ENCODE measurements around the gene KCTD17. TPM values are rescaled to one million over a fixed set of nuclear protein-coding genes. Genes with fewer than 3 reads are reported as not detected.

The KCTD17 gene
- total RNA-seq, 1 donor from 2014 or later: 39.6 TPM

DNA sequence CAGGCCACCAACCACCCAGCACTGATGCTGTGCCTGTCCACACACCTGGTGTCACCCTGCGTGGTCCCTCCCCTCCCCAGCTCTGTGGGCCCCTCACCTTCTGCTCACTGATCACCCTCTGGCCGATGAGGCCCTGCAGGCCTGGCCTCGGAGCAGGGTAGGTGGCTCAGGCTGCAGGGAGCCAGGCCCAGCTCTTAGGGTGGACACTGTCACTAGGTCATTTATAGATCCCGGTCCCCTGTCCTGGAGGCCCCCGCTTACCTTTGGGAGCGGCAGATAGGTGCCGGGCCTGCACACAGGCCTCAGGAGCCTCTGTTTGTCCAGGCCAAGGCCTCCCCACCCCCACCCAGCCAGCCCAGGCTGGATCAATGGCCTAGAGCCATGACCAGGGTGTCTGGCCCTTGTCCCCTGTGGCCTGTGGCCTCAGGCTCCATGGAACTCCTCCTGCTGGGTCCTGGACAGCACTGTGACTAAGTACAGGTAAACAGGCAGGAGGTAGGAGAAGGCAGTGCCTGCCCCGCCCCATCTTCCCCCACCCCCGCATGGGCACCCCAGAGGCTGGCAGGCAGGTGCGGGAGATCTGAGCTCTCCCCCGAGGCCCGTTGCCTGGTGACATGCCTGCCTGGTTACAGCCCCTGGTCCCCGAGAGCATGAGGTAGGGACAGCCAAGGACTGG lies 57.8 kb downstream of the KCTD17 start, which contains the start of gene TMPRSS6:
Gene TMPRSS6 (minus strand): TSS at position 472 of the 676 bp plus-strand sequence. CDS start 6,296 bp downstream, outside the sequence.
- Mint-ChIP-seq H3K36me3 (ENCODE audit: unreplicated experiment) (no peaks in the 10 kb centered on the region), H3K4me1 (ENCODE audit: unreplicated experiment) (no peaks in the 10 kb centered on the region)
- TF ChIP-seq, protein P1, sequence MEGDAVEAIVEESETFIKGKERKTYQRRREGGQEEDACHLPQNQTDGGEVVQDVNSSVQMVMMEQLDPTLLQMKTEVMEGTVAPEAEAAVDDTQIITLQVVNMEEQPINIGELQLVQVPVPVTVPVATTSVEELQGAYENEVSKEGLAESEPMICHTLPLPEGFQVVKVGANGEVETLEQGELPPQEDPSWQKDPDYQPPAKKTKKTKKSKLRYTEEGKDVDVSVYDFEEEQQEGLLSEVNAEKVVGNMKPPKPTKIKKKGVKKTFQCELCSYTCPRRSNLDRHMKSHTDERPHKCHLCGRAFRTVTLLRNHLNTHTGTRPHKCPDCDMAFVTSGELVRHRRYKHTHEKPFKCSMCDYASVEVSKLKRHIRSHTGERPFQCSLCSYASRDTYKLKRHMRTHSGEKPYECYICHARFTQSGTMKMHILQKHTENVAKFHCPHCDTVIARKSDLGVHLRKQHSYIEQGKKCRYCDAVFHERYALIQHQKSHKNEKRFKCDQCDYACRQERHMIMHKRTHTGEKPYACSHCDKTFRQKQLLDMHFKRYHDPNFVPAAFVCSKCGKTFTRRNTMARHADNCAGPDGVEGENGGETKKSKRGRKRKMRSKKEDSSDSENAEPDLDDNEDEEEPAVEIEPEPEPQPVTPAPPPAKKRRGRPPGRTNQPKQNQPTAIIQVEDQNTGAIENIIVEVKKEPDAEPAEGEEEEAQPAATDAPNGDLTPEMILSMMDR (IDR thresholded peaks at IDR 0.05): no peak

DNA sequence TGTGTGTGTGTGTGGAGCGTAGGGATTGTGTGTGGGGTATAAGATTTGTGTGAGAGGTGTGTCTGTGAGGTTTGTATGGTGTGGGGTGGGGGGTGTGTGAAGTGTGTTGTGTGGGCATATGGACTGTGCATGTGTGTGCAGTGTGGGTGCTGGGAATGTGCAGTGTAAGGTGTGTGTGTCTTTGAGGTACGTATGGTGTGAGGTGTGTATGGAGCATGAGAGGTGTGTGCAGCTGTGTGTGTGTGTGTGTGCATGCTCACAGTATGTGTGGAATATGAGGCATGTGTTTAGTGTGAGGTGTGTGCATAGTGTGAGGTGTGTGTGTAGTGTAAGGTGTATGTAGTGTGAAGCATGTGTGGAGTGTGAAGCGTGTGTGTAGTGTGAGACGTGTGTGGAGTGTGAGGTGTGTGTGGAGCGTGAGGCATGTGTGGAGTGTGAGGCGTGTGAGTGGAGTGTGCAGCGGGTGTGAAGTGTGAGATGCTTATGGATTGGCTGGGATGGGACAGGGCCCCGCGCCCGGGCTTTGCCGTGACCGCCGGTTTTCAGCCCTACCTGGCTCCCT lies 59.7 kb downstream of the KCTD17 start:
- Mint-ChIP-seq H3K9me3 (ENCODE audit: unreplicated experiment) (no peaks in the 10 kb centered on the region), H3K27ac (ENCODE audit: unreplicated experiment) (no peak overlapping the region), H3K36me3 (ENCODE audit: unreplicated experiment) (no peaks in the 10 kb centered on the region), H3K4me1 (ENCODE audit: unreplicated experiment) (no peaks in the 10 kb centered on the region), H3K27me3 (ENCODE audit: unreplicated experiment) (peaks cover 24% of the 10 kb centered on the region), H3K4me3 (ENCODE audit: unreplicated experiment) (no peak overlapping the region)
- no peak for DNase-seq (ENCODE audit: extremely low spot score, unreplicated experiment)
- TF ChIP-seq, protein P1 (IDR thresholded peaks at IDR 0.05): no peak

More for the DNA sequence above, 57.8 kb downstream of the KCTD17 start, which contains the start of gene TMPRSS6:
- Mint-ChIP-seq H3K4me3 (ENCODE audit: unreplicated experiment) (no peak within 1 kb of the TSS), H3K27me3 (ENCODE audit: unreplicated experiment) (peaks cover 11% of the 10 kb centered on the region), H3K27ac (ENCODE audit: unreplicated experiment) (no peak within 1 kb of the TSS), H3K9me3 (ENCODE audit: unreplicated experiment) (no peaks in the 10 kb centered on the region)
- no peak for DNase-seq (ENCODE audit: extremely low spot score, unreplicated experiment)

DNA sequence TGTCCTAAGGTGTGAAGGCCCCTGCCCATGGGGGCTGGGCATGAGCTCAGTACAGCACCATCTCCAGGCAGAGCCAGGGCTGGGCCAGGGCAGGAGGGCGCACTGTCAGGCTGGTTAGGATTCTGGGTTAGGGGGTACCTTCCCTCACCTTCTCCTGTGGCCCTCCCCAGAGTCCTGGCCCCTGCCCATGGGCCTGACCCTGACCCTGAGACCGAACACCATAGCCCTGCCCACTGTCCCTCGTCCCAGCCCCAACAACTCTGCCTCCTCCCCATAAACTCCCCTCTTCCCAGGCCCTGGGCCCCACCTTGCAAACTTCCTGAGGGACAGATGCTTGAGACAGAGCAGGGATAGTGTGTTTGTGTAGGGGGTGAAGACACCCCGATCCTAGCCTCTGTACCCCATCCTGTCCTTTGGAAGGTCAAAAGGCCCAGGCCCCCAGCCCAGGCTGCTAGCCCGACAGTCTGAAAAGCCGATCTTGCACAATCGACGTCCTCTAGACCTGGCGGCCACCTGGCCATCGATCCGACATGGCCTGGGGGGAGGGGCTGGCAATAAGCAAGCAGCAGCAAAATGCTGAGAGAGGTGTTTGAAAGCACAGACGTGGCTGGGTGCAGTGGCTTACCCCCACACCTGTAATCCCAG lies 60.7 kb downstream of the KCTD17 start:
- no peak overlapping the region for H3K4me3 Mint-ChIP-seq (ENCODE audit: unreplicated experiment)
- H3K9me3 Mint-ChIP-seq (ENCODE audit: unreplicated experiment): no peaks in the 10 kb centered on the region
- TF ChIP-seq, protein P1 (IDR thresholded peaks at IDR 0.05): no peak
- no peak overlapping the region for H3K27ac Mint-ChIP-seq (ENCODE audit: unreplicated experiment)
- H3K4me1 Mint-ChIP-seq (ENCODE audit: unreplicated experiment): no peaks in the 10 kb centered on the region
- H3K36me3 Mint-ChIP-seq (ENCODE audit: unreplicated experiment): no peaks in the 10 kb centered on the region
- no peak for DNase-seq (ENCODE audit: extremely low spot score, unreplicated experiment)
- peaks cover 26% of the 10 kb centered on the region for H3K27me3 Mint-ChIP-seq (ENCODE audit: unreplicated experiment)

Other genes with a start within 250 kb of the KCTD17 start
- gene PVALB, start 234.7 kb upstream of the KCTD17 start, total RNA-seq: 0.94 TPM in 1 of 2 replicates, not detected in the other
- not detected in 2 replicates for gene NCF4, start 190.7 kb upstream of the KCTD17 start, total RNA-seq
- not detected in 2 replicates for gene CSF2RB, start 138.1 kb upstream of the KCTD17 start, total RNA-seq
- 20.5 and 21.1 TPM in 2 replicates for gene TST, start 32.3 kb upstream of the KCTD17 start, total RNA-seq
- gene MPST, start 32.0 kb upstream of the KCTD17 start, total RNA-seq: 57.4 and 65.1 TPM in 2 replicates
- gene TMPRSS6, start 58.0 kb downstream of the KCTD17 start, total RNA-seq: not detected in 2 replicates
- 0.10 TPM in 1 of 2 replicates, not detected in the other for gene IL2RB, start 98.2 kb downstream of the KCTD17 start, total RNA-seq
- 36.4 and 36.5 TPM in 2 replicates for gene C1QTNF6, start 136.5 kb downstream of the KCTD17 start, total RNA-seq
- gene SSTR3, start 160.7 kb downstream of the KCTD17 start, total RNA-seq: not detected in 2 replicates
- gene RAC2, start 192.5 kb downstream of the KCTD17 start, total RNA-seq: not detected in 2 replicates
- not detected in 2 replicates for gene CYTH4, start 230.8 kb downstream of the KCTD17 start, total RNA-seq